ENCODE results near the gene DNAJA2. TPM values are rescaled to one million over a fixed set of nuclear protein-coding genes. Genes with fewer than 3 reads are reported as not detected.

The DNAJA2 gene
- 19.9 to 36.3 TPM (median 30.5 TPM) in 3 replicates for polyA plus RNA-seq
- polyA plus RNA-seq (2011; ENCODE audit: low read depth) = 122 TPM
- polyA plus RNA-seq (2011; cell fraction: cytosol; rRNA removed) = 21.0 and 27.8 TPM in 2 replicates
- 15.8 and 22.9 TPM in 2 replicates for polyA plus RNA-seq (2011; cell fraction: nucleus; rRNA removed)
- 63.9 and 82.6 TPM in 2 replicates for polyA plus RNA-seq (2012; ENCODE audit: low replicate concordance)
- 7.6 to 35.3 TPM (median 19.5 TPM) in 3 replicates for polyA minus RNA-seq
- 39.7 TPM for polyA minus RNA-seq (2011; cell fraction: cytosol; rRNA and poly(A)+ RNA removed)
- 8.7 and 15.5 TPM in 2 replicates for polyA minus RNA-seq (2011; cell fraction: nucleus; rRNA and poly(A)+ RNA removed)

DNA sequence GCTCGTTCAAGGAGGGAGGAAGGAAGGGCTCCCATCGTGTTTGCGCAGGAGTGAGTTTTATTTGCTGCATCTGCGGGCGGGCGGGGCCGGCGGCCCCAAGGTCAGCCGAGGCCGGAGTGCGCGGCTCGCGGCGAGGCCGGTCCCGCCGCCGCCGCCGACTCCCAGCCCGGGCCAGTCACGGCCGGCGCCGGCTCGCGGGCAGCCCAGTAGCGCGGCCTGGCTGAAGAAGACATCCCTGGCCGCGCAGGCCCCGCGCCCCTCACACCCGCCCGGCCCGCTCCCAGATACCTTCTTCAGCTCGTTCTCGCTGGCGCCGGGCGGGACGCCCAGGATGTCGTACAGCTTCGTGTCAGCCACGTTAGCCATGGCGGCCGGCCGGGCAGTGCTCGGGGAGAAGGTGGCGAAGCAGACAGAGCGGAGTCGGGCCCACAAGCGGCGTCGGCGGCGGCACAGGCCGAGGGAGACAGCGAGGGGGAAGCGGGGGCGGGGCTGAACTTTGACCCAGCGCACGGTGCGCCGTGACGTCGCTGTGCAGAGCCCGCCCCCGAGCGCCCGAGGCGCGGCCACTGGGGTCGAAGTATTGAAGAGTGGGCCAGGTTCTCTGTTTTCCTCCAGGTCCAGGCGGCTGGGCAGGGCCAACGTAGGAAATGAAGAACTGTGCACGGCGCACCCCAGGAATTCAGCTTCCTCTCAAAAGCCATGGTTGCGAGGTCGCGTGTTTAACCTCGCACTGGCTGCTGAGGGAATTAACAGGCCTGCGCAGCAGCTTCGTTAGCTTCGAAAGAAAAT, at the start of gene DNAJA2:
Gene DNAJA2 (minus strand): TSS at position 468 of the 789 bp plus-strand sequence. CDS start 102 bp downstream, at position 366.
- Histone ChIP-seq H3K36me3 (ENCODE audit: control insufficient read depth in 2 of 2, extremely low read depth in 1 of 2, insufficient read depth in 2 of 2, low read length in 2 of 2) (peaks cover 7 to 12% of the 10 kb centered on the region in 2 experiments), H3K79me2 (ENCODE audit: control insufficient read depth, insufficient read depth, low read length) (peaks cover 51% of the 10 kb centered on the region), H3K27ac (ENCODE audit: control insufficient read depth, insufficient read depth, low read length) (peak within 1 kb of the TSS; percentile 94), H3K9me1 (ENCODE audit: control insufficient read depth, extremely low read depth, insufficient read depth, low read length) (no peaks in the 10 kb centered on the region), H4K20me1 (ENCODE audit: control insufficient read depth, extremely low read depth, insufficient read depth, low read length) (peaks cover 2% of the 10 kb centered on the region), H3K4me2 (ENCODE audit: control insufficient read depth, extremely low read depth, insufficient read depth, low read depth, low read length) (peak within 1 kb of the TSS; percentile 95), H3K27me3 (ENCODE audit: control insufficient read depth, extremely low read depth, insufficient read depth, low read length) (no peaks in the 10 kb centered on the region), H2AFZ (ENCODE audit: control insufficient read depth, low read length) (peak within 1 kb of the TSS; percentile 92), H3K9ac (ENCODE audit: control insufficient read depth, extremely low read depth, insufficient read depth, low read length) (peak within 1 kb of the TSS; percentile 83), H3K9me3 (ENCODE audit: control insufficient read depth, low read depth, low read length) (no peaks in the 10 kb centered on the region), H3K4me3 (ENCODE audit: control insufficient read depth in 2 of 3, extremely low read depth in 1 of 3, insufficient read depth in 2 of 3, low read depth in 1 of 3, low read length in 3 of 3) (peak within 1 kb of the TSS; percentile 93 to 99 (median 95)), H3K4me1 (ENCODE audit: control insufficient read depth, extremely low read depth, insufficient read depth, low read length) (peaks cover 22% of the 10 kb centered on the region)
- TF ChIP-seq, protein P1, sequence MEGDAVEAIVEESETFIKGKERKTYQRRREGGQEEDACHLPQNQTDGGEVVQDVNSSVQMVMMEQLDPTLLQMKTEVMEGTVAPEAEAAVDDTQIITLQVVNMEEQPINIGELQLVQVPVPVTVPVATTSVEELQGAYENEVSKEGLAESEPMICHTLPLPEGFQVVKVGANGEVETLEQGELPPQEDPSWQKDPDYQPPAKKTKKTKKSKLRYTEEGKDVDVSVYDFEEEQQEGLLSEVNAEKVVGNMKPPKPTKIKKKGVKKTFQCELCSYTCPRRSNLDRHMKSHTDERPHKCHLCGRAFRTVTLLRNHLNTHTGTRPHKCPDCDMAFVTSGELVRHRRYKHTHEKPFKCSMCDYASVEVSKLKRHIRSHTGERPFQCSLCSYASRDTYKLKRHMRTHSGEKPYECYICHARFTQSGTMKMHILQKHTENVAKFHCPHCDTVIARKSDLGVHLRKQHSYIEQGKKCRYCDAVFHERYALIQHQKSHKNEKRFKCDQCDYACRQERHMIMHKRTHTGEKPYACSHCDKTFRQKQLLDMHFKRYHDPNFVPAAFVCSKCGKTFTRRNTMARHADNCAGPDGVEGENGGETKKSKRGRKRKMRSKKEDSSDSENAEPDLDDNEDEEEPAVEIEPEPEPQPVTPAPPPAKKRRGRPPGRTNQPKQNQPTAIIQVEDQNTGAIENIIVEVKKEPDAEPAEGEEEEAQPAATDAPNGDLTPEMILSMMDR (optimal IDR thresholded peaks at IDR 0.05 in 1 of 3, IDR thresholded peaks at IDR 0.05 in 1 of 3, conservative IDR thresholded peaks at IDR 0.05 in 1 of 3; ENCODE audit: extremely low read depth in 1 of 3, insufficient read depth in 2 of 3, low read length in 3 of 3) = no peak
- no peak for TF ChIP-seq EZH2 (IDR thresholded peaks at IDR 0.05; ENCODE audit: low read length)
- DNase-seq (ENCODE audit: low read depth, low spot score) (no peak), FAIRE-seq (no peak)
- dilution Hi-C loops (cut with MboI; ENCODE audit: extremely low pct_ligation_motif_present, low sequenced_read_pairs) = no loop called here

DNA sequence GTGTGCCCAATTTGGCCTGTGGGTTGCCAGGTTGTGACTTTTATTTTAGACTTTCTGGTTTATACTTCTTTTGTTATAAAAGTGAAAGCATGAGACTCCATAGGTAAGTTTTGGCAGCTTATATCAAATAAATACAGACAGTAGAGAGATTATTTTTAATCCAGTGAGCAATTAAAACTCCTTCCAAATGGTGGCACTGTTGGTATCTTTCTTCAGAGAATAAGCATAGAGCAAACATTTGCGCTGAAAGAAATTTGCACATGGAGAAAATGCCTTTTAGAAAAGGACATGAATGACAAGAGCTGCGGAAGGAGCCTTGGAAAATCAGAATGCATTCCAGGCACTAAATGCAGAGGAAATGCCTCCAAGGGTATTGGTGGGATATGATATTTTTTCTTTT, 46.1 kb upstream of the DNAJA2 start:
- H3K4me3 ChIP-seq (ENCODE audit: control insufficient read depth in 2 of 3, extremely low read depth in 1 of 3, insufficient read depth in 2 of 3, low read depth in 1 of 3, low read length in 3 of 3) = no peak overlapping the region
- H3K9me3 ChIP-seq (ENCODE audit: control insufficient read depth, low read depth, low read length) = no peaks in the 10 kb centered on the region
- TF ChIP-seq, protein P1 (optimal IDR thresholded peaks at IDR 0.05 in 1 of 3, IDR thresholded peaks at IDR 0.05 in 1 of 3, conservative IDR thresholded peaks at IDR 0.05 in 1 of 3; ENCODE audit: extremely low read depth in 1 of 3, insufficient read depth in 2 of 3, low read length in 3 of 3) = no peak
- TF ChIP-seq EZH2 (IDR thresholded peaks at IDR 0.05; ENCODE audit: low read length) = no peak
- no peaks in the 10 kb centered on the region for H3K79me2 ChIP-seq (ENCODE audit: control insufficient read depth, insufficient read depth, low read length)
- H3K9ac ChIP-seq (ENCODE audit: control insufficient read depth, extremely low read depth, insufficient read depth, low read length) = no peak overlapping the region
- H3K36me3 ChIP-seq (ENCODE audit: control insufficient read depth in 2 of 2, extremely low read depth in 1 of 2, insufficient read depth in 2 of 2, low read length in 2 of 2) = no peaks in the 10 kb centered on the region
- no peak overlapping the region for H2AFZ ChIP-seq (ENCODE audit: control insufficient read depth, low read length)
- FAIRE-seq (no peak), DNase-seq (ENCODE audit: low read depth, low spot score) (no peak)
- no peak overlapping the region for H3K27ac ChIP-seq (ENCODE audit: control insufficient read depth, insufficient read depth, low read length)
- H3K27me3 ChIP-seq (ENCODE audit: control insufficient read depth, extremely low read depth, insufficient read depth, low read length) = peaks cover 2% of the 10 kb centered on the region
- dilution Hi-C loops (cut with MboI; ENCODE audit: extremely low pct_ligation_motif_present, low sequenced_read_pairs) = no loop called here
- no peaks in the 10 kb centered on the region for H3K4me1 ChIP-seq (ENCODE audit: control insufficient read depth, extremely low read depth, insufficient read depth, low read length)
- H3K9me1 ChIP-seq (ENCODE audit: control insufficient read depth, extremely low read depth, insufficient read depth, low read length) = no peaks in the 10 kb centered on the region
- no peaks in the 10 kb centered on the region for H4K20me1 ChIP-seq (ENCODE audit: control insufficient read depth, extremely low read depth, insufficient read depth, low read length)
- no peak overlapping the region for H3K4me2 ChIP-seq (ENCODE audit: control insufficient read depth, extremely low read depth, insufficient read depth, low read depth, low read length)
